Measurements from ENCODE around the gene AAK1.

Gene AAK1

GRCh38 chr2:69470911-69471310 is 172.6 kb downstream of the AAK1 start:
- no peak overlapping the region for H2AFZ ChIP-seq (ENCODE audit: low read depth, low read length)
- H3K79me2 ChIP-seq (ENCODE audit: low read length): no peaks in the 10 kb centered on the region
- no peaks in the 10 kb centered on the region for H3K9me3 ChIP-seq (ENCODE audit: insufficient read depth, low read length)
- no peaks in the 10 kb centered on the region for H4K20me1 ChIP-seq (ENCODE audit: insufficient read depth, low read length)
- H3K9ac ChIP-seq (ENCODE audit: low read length): no peak overlapping the region
- H3K4me1 ChIP-seq (ENCODE audit: low read length): peaks cover 3% of the 10 kb centered on the region; the same call in 1 of the 2 replicates
- H3K27me3 ChIP-seq (ENCODE audit: low read depth, low read length): peaks cover 4% of the 10 kb centered on the region; the same call in 1 of the 2 replicates
- no peaks in the 10 kb centered on the region for H3K36me3 ChIP-seq (replicated peaks; ENCODE audit: low read depth, low read length)
- no peak overlapping the region for H3K27ac ChIP-seq (ENCODE audit: low read length)
- H3K4me3 ChIP-seq (ENCODE audit: low read length): no peak overlapping the region
- TF ChIP-seq EZH2phosphoT487 (IDR thresholded peaks at IDR 0.05; ENCODE audit: low read depth): no peak
- no peak for TF ChIP-seq CTCF (IDR thresholded peaks at IDR 0.05; ENCODE audit: low read depth, low read length)
- H3K4me2 ChIP-seq (ENCODE audit: low read length): no peak overlapping the region

GRCh38 chr2:69469784-69470183 is 173.8 kb downstream of the AAK1 start:
- H3K79me2 ChIP-seq (ENCODE audit: low read length): no peaks in the 10 kb centered on the region
- no peaks in the 10 kb centered on the region for H3K36me3 ChIP-seq (replicated peaks; ENCODE audit: low read depth, low read length)
- TF ChIP-seq CTCF (IDR thresholded peaks at IDR 0.05; ENCODE audit: low read depth, low read length) (no peak), EZH2phosphoT487 (IDR thresholded peaks at IDR 0.05; ENCODE audit: low read depth) (no peak)
- no peak overlapping the region for H3K4me2 ChIP-seq (ENCODE audit: low read length)
- no peaks in the 10 kb centered on the region for H3K9me3 ChIP-seq (ENCODE audit: insufficient read depth, low read length)
- peaks cover 4% of the 10 kb centered on the region; the same call in 1 of the 2 replicates for H3K27me3 ChIP-seq (ENCODE audit: low read depth, low read length)
- no peaks in the 10 kb centered on the region for H4K20me1 ChIP-seq (ENCODE audit: insufficient read depth, low read length)
- no peaks in the 10 kb centered on the region for H3K4me1 ChIP-seq (ENCODE audit: low read length)
- H3K9ac ChIP-seq (ENCODE audit: low read length): no peak overlapping the region
- H3K4me3 ChIP-seq (ENCODE audit: low read length): no peak overlapping the region
- H3K27ac ChIP-seq (ENCODE audit: low read length): no peak overlapping the region
- H2AFZ ChIP-seq (ENCODE audit: low read depth, low read length): no peak overlapping the region

GRCh38 chr2:69469375-69469774 is 174.2 kb downstream of the AAK1 start:
- Histone ChIP-seq H3K4me3 (ENCODE audit: low read length) (no peak overlapping the region), H3K27me3 (ENCODE audit: low read depth, low read length) (peaks cover 4% of the 10 kb centered on the region; the same call in 1 of the 2 replicates), H3K9ac (ENCODE audit: low read length) (no peak overlapping the region), H3K27ac (ENCODE audit: low read length) (no peak overlapping the region), H2AFZ (ENCODE audit: low read depth, low read length) (no peak overlapping the region), H3K79me2 (ENCODE audit: low read length) (no peaks in the 10 kb centered on the region), H3K9me3 (ENCODE audit: insufficient read depth, low read length) (no peaks in the 10 kb centered on the region), H3K4me2 (ENCODE audit: low read length) (no peak overlapping the region), H3K4me1 (ENCODE audit: low read length) (no peaks in the 10 kb centered on the region), H3K36me3 (replicated peaks; ENCODE audit: low read depth, low read length) (no peaks in the 10 kb centered on the region), H4K20me1 (ENCODE audit: insufficient read depth, low read length) (no peaks in the 10 kb centered on the region)
- TF ChIP-seq CTCF (IDR thresholded peaks at IDR 0.05; ENCODE audit: low read depth, low read length): no peak
- no peak for TF ChIP-seq EZH2phosphoT487 (IDR thresholded peaks at IDR 0.05; ENCODE audit: low read depth)

GRCh38 chr2:69466728-69467127 is 176.8 kb downstream of the AAK1 start:
- Histone ChIP-seq H3K79me2 (ENCODE audit: low read length) (no peaks in the 10 kb centered on the region), H2AFZ (ENCODE audit: low read depth, low read length) (no peak overlapping the region), H3K4me3 (ENCODE audit: low read length) (no peak overlapping the region), H3K4me1 (ENCODE audit: low read length) (no peaks in the 10 kb centered on the region), H4K20me1 (ENCODE audit: insufficient read depth, low read length) (no peaks in the 10 kb centered on the region), H3K4me2 (ENCODE audit: low read length) (no peak overlapping the region), H3K36me3 (replicated peaks; ENCODE audit: low read depth, low read length) (no peaks in the 10 kb centered on the region), H3K27ac (ENCODE audit: low read length) (no peak overlapping the region), H3K27me3 (ENCODE audit: low read depth, low read length) (peaks cover 4% of the 10 kb centered on the region; the same call in 1 of the 2 replicates), H3K9ac (ENCODE audit: low read length) (no peak overlapping the region), H3K9me3 (ENCODE audit: insufficient read depth, low read length) (no peaks in the 10 kb centered on the region)
- no peak for TF ChIP-seq CTCF (IDR thresholded peaks at IDR 0.05; ENCODE audit: low read depth, low read length)
- no peak for TF ChIP-seq EZH2phosphoT487 (IDR thresholded peaks at IDR 0.05; ENCODE audit: low read depth)

Data from OCI-LY3 (cell line).